GM13976 (cell line): ENCODE measurements around the gene ZKSCAN1.

Experiments
- DNase-seq: peaks from one replicate; pipeline ENCODE4 v3.0.0; 2012; ENCODE audit warnings: low spot score
- CTCF ChIP-seq: IDR thresholded peaks from 2 replicates; pipeline ENCODE4 v1.5.1; 2012; ENCODE audit warnings: borderline replicate concordance, mild to moderate bottlenecking; ENCODE audit not compliant: insufficient read depth; ENCODE audit errors: extremely low read depth, missing control alignments, control extremely low read depth
- in situ Hi-C: fragments of 300-500 bp; cut with MboI; formaldehyde crosslinking; loops from one replicate; pipeline ENCODE4 v1.12.0; 2022; ENCODE audit warnings: low sequenced_read_pairs, mixed read lengths, inconsistent platforms; ENCODE audit not compliant: unreplicated experiment

Gene ZKSCAN1

DNA sequence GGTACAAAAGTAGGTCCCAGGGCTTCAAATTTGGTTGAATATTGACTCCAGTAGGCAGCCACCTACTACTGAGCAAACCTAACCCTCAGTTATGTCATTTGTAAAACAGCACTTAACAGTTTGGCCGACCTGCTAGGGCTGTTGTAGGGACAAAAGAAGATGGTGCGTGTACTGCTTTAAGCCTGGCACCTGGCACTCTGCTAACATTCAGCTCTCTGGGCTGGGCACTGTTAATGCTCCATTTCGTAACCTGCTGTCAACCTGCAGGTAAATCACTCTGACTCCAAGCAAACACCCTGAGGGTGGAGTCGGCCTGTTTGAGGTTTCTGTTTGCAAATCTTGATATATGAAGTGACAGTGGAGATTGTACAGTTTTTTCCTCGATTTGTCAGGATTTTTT lies 7.2 kb downstream of the ZKSCAN1 start:
- no peak for DNase-seq
- no peak for TF ChIP-seq CTCF
- in situ Hi-C loops = no loop called here

- TF ChIP-seq CTCF = no peak
- in situ Hi-C loops = no loop called here
Observed at GRCh38 chr7:100023526-100023925, 8.1 kb downstream of the ZKSCAN1 start.

DNA sequence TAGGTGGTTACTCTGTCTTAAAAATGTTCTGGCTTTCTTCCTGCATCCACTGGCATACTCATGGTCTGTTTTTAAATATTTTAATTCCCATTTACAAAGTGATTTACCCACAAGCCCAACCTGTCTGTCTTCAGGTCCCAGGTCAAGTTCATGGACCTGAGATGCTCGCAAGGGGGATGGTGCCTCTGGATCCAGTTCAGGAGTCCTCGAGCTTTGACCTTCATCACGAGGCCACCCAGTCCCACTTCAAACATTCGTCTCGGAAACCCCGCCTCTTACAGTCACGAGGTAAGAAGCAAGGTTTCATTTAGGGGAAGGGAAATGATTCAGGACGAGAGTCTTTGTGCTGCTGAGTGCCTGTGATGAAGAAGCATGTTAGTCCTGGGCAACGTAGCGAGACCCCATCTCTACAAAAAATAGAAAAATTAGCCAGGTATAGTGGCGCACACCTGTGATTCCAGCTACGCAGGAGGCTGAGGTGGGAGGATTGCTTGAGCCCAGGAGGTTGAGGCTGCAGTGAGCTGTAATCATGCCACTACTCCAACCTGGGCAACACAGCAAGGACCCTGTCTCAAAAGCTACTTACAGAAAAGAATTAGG lies 8.7 kb downstream of the ZKSCAN1 start:
- TF ChIP-seq CTCF = no peak
- in situ Hi-C loops = no loop called here
- no peak for DNase-seq

More at GRCh38 chr7:100023526-100023925, 8.1 kb downstream of the ZKSCAN1 start:
- DNase-seq = no peak

DNA sequence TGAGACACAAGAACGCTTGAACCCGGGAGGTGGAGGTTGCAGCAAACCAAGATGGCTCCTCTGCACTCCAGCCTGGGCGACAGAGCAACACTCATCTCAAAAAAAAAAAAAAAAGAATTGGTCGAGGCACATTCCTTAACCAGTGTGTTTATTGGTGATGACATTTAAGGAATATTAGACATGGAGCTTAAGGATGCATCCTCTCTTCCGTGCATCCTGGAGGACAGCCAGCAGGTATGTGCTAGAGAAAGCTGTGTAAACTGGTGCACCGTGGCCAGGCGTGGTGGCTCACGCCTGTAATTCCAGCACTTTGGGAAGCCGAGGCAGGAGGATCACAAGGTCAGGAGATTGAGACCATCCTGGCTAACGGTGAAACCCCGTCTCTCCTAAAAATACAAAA lies 11.8 kb downstream of the ZKSCAN1 start:
- in situ Hi-C loops = no loop called here
- DNase-seq = no peak

GRCh38 chr7:100029596-100029995 lies 14.2 kb downstream of the ZKSCAN1 start:
- DNase-seq = no peak
- in situ Hi-C loops = no loop called here
- TF ChIP-seq CTCF = no peak

More for the DNA sequence above, 11.8 kb downstream of the ZKSCAN1 start:
- no peak for TF ChIP-seq CTCF

- TF ChIP-seq CTCF = no peak
- in situ Hi-C loops = no loop called here
- no peak for DNase-seq
Observed at GRCh38 chr7:100033526-100033925, 18.1 kb downstream of the ZKSCAN1 start.
